GM21528 (cell line): ENCODE measurements around the gene RIPK4.
"Not testable (repeated sequence)": the region's sequence is repeated elsewhere in the genome, so short reads cannot be mapped to it uniquely, and the experiment has no call there.

Experiments
- ATAC-seq: cut with Tn5 transposase; IDR thresholded peaks from one replicate; pipeline ENCODE4 v1.9.1; 2021; ENCODE audit warnings: mild to moderate bottlenecking, moderate library complexity; ENCODE audit not compliant: unreplicated experiment, low FRiP score

RIPK4 gene

GRCh38 chr21:41796476-41797080 is 29.7 kb upstream of the RIPK4 start:
- no peak for ATAC-seq

GRCh38 chr21:41795726-41796125 is 28.9 kb upstream of the RIPK4 start:
- ATAC-seq, result no peak

- no peak for ATAC-seq
These were observed 27.7 kb upstream of the RIPK4 start for GRCh38 chr21:41794600-41794999.

GRCh38 chr21:41792711-41793110 is 25.9 kb upstream of the RIPK4 start:
- ATAC-seq, result no peak

- no peak for ATAC-seq
These were observed 19.7 kb upstream of the RIPK4 start for GRCh38 chr21:41786509-41786987.

GRCh38 chr21:41785262-41785661 is 18.4 kb upstream of the RIPK4 start:
- not testable (repeated sequence) for ATAC-seq

GRCh38 chr21:41784456-41785102 is 17.7 kb upstream of the RIPK4 start:
- no peak for ATAC-seq

GRCh38 chr21:41783476-41784180 is 16.8 kb upstream of the RIPK4 start:
- no peak for ATAC-seq

GRCh38 chr21:41781050-41781410 is 14.2 kb upstream of the RIPK4 start:
- ATAC-seq, result no peak

- no peak for ATAC-seq
These were observed 13.6 kb upstream of the RIPK4 start for GRCh38 chr21:41780337-41781049.

GRCh38 chr21:41779659-41780058 is 12.8 kb upstream of the RIPK4 start:
- ATAC-seq, result no peak

- ATAC-seq, result no peak
These were observed 12.2 kb upstream of the RIPK4 start for GRCh38 chr21:41778930-41779600.

GRCh38 chr21:41777951-41778815 is 11.3 kb upstream of the RIPK4 start:
- no peak for ATAC-seq

GRCh38 chr21:41776778-41777177 is 9.9 kb upstream of the RIPK4 start:
- no peak for ATAC-seq

- ATAC-seq, result no peak
These were observed 8.3 kb upstream of the RIPK4 start for GRCh38 chr21:41775149-41775472.

- ATAC-seq, result no peak
These were observed 7.8 kb upstream of the RIPK4 start for GRCh38 chr21:41774467-41775148.

- no peak for ATAC-seq
These were observed 5.7 kb upstream of the RIPK4 start for GRCh38 chr21:41772351-41773080.

- ATAC-seq, result no peak
These were observed 4.7 kb upstream of the RIPK4 start for GRCh38 chr21:41771625-41771945.
